ENCODE data around the gene POLR3A.

GRCh38 chr10:77920495-77920894 lies 108.8 kb downstream of the POLR3A start:
- TF ChIP-seq MAX (IDR thresholded peaks at IDR 0.05; ENCODE audit: low read depth, low read length) (no peak), CTCF (IDR thresholded peaks at IDR 0.05; ENCODE audit: low read depth, low read length) (no peak), POLR2A (IDR thresholded peaks at IDR 0.05; ENCODE audit: extremely low read depth, insufficient read length) (no peak)

All from NB4 (cell line).